ENCODE results near the gene FAXDC2. TPM values are rescaled to one million over a fixed set of nuclear protein-coding genes. Genes with fewer than 3 reads are reported as not detected.

The FAXDC2 gene
- total RNA-seq, 1 experiment from 2014 or later, result 4.2 TPM

DNA sequence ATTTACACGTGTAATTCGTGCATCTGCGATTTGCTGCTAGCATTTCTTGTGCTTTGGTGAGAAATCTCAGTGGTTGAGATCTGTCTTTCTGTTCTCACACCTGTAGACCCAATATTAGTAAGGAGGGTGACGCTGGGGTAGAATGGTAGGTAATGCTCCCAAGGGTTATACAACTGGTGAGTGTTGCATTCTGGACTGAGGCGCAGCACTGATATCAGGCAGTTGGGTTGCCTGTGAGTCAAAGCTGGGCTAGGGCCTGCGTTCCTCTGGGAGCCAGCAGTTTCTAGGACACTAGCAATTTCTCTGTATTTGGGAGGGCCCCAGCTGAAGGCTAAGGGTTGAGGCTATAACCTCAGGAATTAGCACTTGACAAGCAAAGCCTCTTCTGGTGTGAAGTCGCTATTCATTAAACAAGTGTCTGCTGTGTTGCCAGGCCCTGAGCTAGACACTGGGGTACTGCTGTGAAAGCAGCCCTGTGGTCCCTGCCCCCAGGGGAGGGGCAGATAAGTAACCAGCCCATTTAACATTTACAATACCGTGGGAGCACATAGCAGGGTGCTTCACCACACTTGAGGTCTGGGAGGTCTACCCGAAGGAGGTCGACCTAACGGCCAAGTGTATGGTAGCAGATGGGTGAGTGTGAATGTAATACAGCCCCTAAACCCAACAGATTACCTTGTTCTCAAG, 66.5 kb downstream of the FAXDC2 start:
- Histone ChIP-seq H3K36me3 (no peaks in the 10 kb centered on the region), H3K4me1 (peaks cover 30% of the 10 kb centered on the region), H3K27me3 (no peaks in the 10 kb centered on the region), H3K4me3 (no peak overlapping the region), H3K27ac (no peak overlapping the region), H3K9me3 (replicated peaks) (no peaks in the 10 kb centered on the region)
- no peak for DNase-seq

DNA sequence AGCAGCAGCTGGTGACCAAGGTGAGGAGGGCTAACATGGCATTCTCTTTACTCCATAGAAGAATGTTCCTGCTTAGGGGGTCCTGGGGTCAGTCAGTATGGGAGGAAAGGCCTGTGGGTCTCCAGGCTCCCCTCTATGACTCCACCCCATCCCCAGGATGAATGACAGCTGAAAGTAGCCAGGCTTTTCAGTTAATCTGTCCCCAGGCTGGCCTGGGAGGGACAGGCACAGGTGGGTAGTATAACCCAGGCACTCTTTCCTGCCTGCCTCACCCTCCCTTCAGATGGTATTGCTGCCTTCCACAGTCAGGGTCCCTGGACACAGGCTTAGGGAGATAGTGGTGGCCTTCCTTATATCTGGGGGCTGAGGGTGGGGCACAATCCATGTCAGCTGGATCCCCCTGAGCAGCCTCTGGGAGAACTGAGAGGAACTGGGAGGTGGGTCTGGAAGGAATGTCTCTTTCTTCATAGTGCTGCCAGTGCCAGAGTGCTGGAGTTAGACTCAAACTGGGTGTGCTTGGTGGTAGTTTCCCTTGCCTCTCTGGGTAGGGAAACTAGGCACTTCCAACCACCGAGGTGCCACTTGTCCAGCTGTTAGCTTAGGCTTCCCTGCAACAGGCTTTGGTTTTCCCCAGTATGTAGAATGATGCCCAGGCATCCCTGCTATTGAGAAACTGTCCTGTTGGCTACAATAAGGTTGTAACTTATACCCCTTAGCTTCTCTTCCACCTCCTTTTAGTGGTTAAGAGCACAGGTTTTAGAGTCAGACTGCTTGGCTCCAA, 67.4 kb downstream of the FAXDC2 start:
- no peaks in the 10 kb centered on the region for H3K9me3 ChIP-seq (replicated peaks)
- no peaks in the 10 kb centered on the region for H3K27me3 ChIP-seq
- H3K4me3 ChIP-seq, result no peak overlapping the region
- H3K4me1 ChIP-seq, result peaks cover 32% of the 10 kb centered on the region
- DNase-seq, result peak; percentile 80 to 88
- peak overlapping the region; percentile 29 for H3K27ac ChIP-seq
- no peaks in the 10 kb centered on the region for H3K36me3 ChIP-seq

DNA sequence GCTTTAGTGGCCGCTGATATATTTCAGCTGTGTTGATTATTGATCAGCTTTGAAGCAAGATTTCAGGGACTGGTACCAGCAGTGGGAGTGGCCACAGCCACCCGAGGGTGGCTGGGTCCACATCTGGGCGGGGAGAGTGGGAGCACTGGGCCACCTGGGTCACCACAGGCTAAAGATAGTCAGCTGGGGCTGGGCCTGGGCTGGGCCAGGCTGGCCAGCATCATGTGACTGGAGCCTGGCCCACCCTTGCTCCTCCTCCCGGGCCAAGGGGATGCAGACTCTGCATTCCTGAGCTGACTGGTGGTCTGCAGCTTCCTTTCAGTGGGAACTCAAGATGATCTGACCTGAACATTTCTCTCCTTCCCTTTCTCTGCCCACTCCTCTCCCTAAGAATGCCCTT, 68.1 kb downstream of the FAXDC2 start:
- peak; percentile 33 to 43 for DNase-seq
- no peaks in the 10 kb centered on the region for H3K36me3 ChIP-seq
- H3K4me1 ChIP-seq, result peaks cover 32% of the 10 kb centered on the region
- H3K27ac ChIP-seq, result peak overlapping the region; percentile 29
- H3K4me3 ChIP-seq, result no peak overlapping the region
- H3K27me3 ChIP-seq, result no peaks in the 10 kb centered on the region
- no peaks in the 10 kb centered on the region for H3K9me3 ChIP-seq (replicated peaks)

DNA sequence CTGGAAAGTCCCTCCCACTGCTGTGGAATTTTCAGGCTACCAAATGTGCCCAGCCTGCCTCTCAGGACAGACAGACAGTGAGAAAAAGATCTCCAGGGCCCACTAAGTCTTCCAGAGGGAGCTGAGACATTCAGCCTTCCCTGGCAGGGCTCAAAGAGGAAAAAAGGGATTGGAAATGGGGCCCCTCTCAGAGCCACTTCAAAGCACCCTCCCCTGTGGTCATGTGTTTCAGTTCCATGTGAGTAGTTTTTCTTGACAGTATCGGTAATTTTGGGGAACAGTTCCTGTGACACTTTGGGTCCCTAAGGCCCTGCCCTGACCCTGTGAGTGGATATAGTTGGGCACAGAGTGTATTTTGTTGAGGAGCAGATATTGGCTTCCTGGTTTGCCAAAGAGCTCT, 70.3 kb downstream of the FAXDC2 start:
- Histone ChIP-seq H3K9me3 (replicated peaks) (no peaks in the 10 kb centered on the region), H3K27me3 (no peaks in the 10 kb centered on the region), H3K4me1 (peaks cover 32% of the 10 kb centered on the region), H3K4me3 (no peak overlapping the region), H3K36me3 (no peaks in the 10 kb centered on the region), H3K27ac (no peak overlapping the region)
- no peak for DNase-seq

DNA sequence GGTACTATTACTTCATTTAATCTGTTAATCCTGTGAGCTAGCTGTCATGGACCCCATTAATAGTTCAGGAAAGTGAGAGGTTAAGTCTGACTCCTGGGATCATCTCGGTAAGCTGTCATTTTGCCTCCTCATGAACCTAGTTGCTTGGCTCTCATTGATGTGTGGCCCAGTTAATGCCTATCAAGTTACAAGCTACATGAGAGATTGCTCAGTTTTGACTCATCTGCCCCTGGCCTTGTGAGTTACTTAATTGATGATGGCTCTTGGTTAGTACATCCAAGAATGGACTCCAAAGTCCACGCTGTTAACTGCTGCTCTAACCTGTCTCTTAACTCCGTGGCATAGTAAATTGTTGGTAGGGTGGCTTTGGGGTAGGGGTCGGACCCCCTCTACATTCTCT, 71.3 kb downstream of the FAXDC2 start:
- peak in 1 of 2 experiments; percentile 27 for DNase-seq
- no peaks in the 10 kb centered on the region for H3K36me3 ChIP-seq

DNA sequence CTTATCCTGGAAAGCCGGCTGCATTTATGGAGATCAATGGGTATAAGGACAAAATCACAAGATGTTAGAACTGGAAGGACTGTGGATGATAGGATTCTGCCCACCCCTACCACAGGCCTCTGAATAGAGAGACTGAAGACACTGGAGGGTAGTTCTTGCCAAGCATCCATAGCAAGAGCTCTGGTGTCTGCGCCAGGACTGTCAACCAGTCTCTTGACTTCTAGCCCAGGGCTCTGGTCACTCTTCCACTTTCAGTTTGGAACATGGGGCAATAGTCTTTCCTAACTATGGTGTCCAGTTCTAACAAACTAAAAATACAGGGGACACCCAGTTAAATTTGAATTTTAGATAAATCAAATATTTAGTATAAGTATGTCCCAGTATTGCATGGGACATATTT, 71.9 kb downstream of the FAXDC2 start:
- Histone ChIP-seq H3K36me3 (no peaks in the 10 kb centered on the region), H3K9me3 (replicated peaks) (no peaks in the 10 kb centered on the region), H3K27ac (no peak overlapping the region), H3K4me1 (peaks cover 24% of the 10 kb centered on the region), H3K27me3 (no peaks in the 10 kb centered on the region), H3K4me3 (no peak overlapping the region)
- DNase-seq, result no peak

More for the DNA sequence above, 71.3 kb downstream of the FAXDC2 start:
- Histone ChIP-seq H3K27me3 (no peaks in the 10 kb centered on the region), H3K4me1 (peaks cover 27% of the 10 kb centered on the region), H3K27ac (no peak overlapping the region), H3K9me3 (replicated peaks) (no peaks in the 10 kb centered on the region), H3K4me3 (no peak overlapping the region)

DNA sequence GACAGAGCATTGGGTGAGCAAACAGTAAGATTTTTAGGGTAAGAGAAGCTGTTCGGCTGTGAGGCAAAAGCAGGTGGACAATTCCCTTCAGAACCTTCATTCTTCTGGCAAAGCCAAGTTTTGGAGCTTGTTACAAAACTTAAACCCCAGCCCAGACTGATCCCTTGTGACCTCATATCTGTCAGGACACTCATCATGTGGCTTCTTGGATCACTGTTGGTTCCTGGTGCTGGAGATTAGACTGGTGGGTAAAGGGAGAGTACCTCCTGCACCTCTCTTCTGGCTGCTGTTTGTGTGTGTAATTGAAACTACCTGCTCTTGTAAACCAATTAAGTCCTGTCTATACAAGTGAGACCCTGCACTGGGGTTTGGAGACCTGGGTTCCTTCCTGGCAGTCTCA, 74.2 kb downstream of the FAXDC2 start:
- no peak overlapping the region for H3K27ac ChIP-seq

DNA sequence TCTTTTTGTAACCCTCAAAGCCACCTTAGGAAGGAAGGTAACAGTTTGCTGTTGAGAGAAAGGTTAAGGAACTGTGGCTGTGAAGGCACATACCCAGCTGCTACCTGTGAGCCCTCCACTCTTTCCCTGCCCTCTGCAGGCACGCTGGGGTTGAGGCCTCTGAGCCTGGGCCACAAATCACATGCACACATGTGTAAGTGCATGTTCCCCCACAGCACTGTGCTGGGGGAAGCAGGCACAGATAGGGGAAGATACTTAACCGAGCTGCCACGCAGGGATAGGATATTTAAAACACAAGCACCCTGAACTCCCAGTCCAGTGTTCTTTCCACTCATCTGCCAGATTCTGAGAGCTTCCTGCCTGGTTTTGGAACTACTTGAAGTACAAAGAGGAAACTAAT, 77.1 kb downstream of the FAXDC2 start:
- H3K9me3 ChIP-seq (replicated peaks), result no peaks in the 10 kb centered on the region
- H3K4me1 ChIP-seq, result peaks cover 17% of the 10 kb centered on the region; the same call in 1 of the 2 replicates

More for the DNA sequence above, 74.2 kb downstream of the FAXDC2 start:
- H3K36me3 ChIP-seq, result 0 out of 2 replicates have a peak, but pooled peaks cover 4% of the 10 kb centered on the region
- H3K27me3 ChIP-seq, result no peaks in the 10 kb centered on the region
- H3K4me1 ChIP-seq, result peaks cover 13% of the 10 kb centered on the region
- no peaks in the 10 kb centered on the region for H3K9me3 ChIP-seq (replicated peaks)
- DNase-seq, result no peak
- H3K4me3 ChIP-seq, result no peak overlapping the region

DNA sequence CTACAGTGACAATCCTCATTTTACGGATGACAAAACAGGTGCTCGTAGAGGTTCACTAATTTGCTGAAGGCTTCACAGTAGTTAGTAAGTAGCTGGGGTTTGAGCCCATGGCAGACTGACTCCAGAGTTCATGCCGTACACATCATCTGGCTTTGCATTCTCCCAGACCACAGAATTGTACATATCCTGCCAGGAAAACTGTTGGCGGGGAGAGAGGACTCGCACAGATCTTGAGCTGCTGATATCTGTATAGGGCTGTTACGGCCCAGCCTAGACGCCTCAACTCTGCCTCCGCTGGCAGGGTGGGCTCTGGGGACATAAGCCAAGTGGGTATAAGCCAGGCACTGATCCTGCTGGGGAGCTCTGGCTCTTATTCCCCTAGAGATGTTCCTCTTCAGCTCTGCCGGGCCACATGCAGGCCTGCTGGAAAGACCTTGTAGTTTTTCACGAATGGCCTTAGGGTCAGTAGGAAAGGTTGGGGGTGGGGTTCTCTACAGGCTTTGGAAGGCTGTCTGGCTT, 79.0 kb downstream of the FAXDC2 start:
- DNase-seq, result peak; percentile 73 to 86
- 0 out of 2 replicates have a peak, but pooled peaks cover 4% of the 10 kb centered on the region for H3K36me3 ChIP-seq
- no peak overlapping the region for H3K4me3 ChIP-seq
- H3K9me3 ChIP-seq (replicated peaks), result no peaks in the 10 kb centered on the region
- H3K4me1 ChIP-seq, result peaks cover 17% of the 10 kb centered on the region; the same call in 1 of the 2 replicates
- H3K27me3 ChIP-seq, result no peaks in the 10 kb centered on the region
- H3K27ac ChIP-seq, result peak overlapping the region; percentile 20

More for the DNA sequence above, 77.1 kb downstream of the FAXDC2 start:
- DNase-seq, result no peak
- Histone ChIP-seq H3K4me3 (no peak overlapping the region), H3K36me3 (0 out of 2 replicates have a peak, but pooled peaks cover 4% of the 10 kb centered on the region), H3K27me3 (no peaks in the 10 kb centered on the region), H3K27ac (no peak overlapping the region)

DNA sequence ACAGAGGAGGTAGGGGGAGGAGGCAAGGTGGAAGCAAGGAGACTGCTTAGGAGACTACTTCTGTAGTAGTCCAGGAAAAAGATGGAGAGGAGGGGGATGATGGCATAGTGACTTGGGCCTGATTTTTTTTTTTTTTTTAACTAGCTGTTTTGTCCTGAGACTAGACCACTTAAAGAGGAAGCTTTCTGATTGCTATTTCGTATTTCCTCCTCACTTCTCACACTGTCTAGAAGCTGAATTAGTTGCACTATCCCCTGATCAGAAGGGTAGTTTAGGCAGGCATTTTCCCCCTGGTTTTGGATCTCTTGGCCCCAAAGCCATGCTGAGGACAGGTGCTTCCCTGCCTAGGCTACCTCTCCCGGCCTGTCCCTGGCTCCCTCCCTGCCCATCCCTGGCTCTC, 80.3 kb downstream of the FAXDC2 start:
- peaks cover 20% of the 10 kb centered on the region; the same call in 1 of the 2 replicates for H3K4me1 ChIP-seq
- H3K27me3 ChIP-seq, result no peaks in the 10 kb centered on the region
- H3K9me3 ChIP-seq (replicated peaks), result no peaks in the 10 kb centered on the region
- no peak overlapping the region for H3K4me3 ChIP-seq
- 0 out of 2 replicates have a peak, but pooled peaks cover 4% of the 10 kb centered on the region for H3K36me3 ChIP-seq
- no peak for DNase-seq
- no peak overlapping the region for H3K27ac ChIP-seq

Other genes with a start within 250 kb of the FAXDC2 start
- 99.9 and 100.0 TPM in 2 replicates for gene LARP1, start 95.2 kb downstream of the FAXDC2 start, total RNA-seq (2014; rRNA removed; shearing (Covaris generic))
- gene CNOT8, start 8.0 kb upstream of the FAXDC2 start, total RNA-seq (2014; rRNA removed; shearing (Covaris generic)), result 64.4 and 65.5 TPM in 2 replicates
- gene GEMIN5, start 87.6 kb upstream of the FAXDC2 start, total RNA-seq (2014; rRNA removed; shearing (Covaris generic)), result 47.1 and 47.7 TPM in 2 replicates
- gene MRPL22, start 90.5 kb upstream of the FAXDC2 start, total RNA-seq (2014; rRNA removed; shearing (Covaris generic)), result 55.6 and 56.2 TPM in 2 replicates
- gene KIF4B, start 163.2 kb upstream of the FAXDC2 start, total RNA-seq (2014; rRNA removed; shearing (Covaris generic)), result 0.02 and 0.03 TPM in 2 replicates

Measured in SJCRH30 (cell line).